Aorta (tissue), 5 donors: ENCODE data around the gene PGD. TPM values are rescaled to one million over a fixed set of nuclear protein-coding genes. Genes with fewer than 3 reads are reported as not detected.
"Not testable (repeated sequence)": the region's sequence is repeated elsewhere in the genome, so short reads cannot be mapped to it uniquely, and the experiment has no call there.

Source experiments
- ATAC-seq: fragments of 200-7000 bp; cut with Tn5 transposase; one replicate; pipeline ENCODE4 v1.9.1; 2022; ENCODE audit warnings: moderate library complexity; ENCODE audit not compliant: low FRiP score
- DNase-seq, 2 donors: peaks; one replicate each; pipeline ENCODE4 v3.0.0-alpha.2; 2020
- H3K27ac ChIP-seq, 2 donors: one replicate each; pipeline ENCODE4 v1.5.1; 2013; ENCODE audit warnings: low read length in 2 of 2, mild to moderate bottlenecking in 2 of 2, moderate library complexity in 2 of 2, control low read depth in 1 of 2, inconsistent platforms in 1 of 2, low read depth in 1 of 2
- H3K27me3 ChIP-seq, 2 donors: one replicate each; pipeline ENCODE4 v1.6.1; 2013; ENCODE audit warnings: control low read depth in 1 of 2, low read length in 1 of 2, mild to moderate bottlenecking in 1 of 2, moderate library complexity in 1 of 2; ENCODE audit not compliant: insufficient read depth in 2 of 2, control insufficient read depth in 1 of 2
- H3K36me3 ChIP-seq, 2 donors: one replicate each; pipeline ENCODE4 v1.6.1; 2013; ENCODE audit warnings: control low read depth in 1 of 2, low read length in 1 of 2, mild to moderate bottlenecking in 1 of 2; ENCODE audit not compliant: insufficient read depth in 2 of 2, control insufficient read depth in 1 of 2
- H3K4me1 ChIP-seq, 2 donors: one replicate each; pipeline ENCODE4 v1.6.1; 2013; ENCODE audit warnings: low read length in 2 of 2, control low read depth in 1 of 2, mild to moderate bottlenecking in 1 of 2, moderate library complexity in 1 of 2; ENCODE audit not compliant: insufficient read depth in 2 of 2, control insufficient read depth in 1 of 2
- H3K4me3 ChIP-seq, 2 donors: one replicate each; pipeline ENCODE4 v1.5.1; 2013; ENCODE audit warnings: low read length in 2 of 2, control low read depth in 1 of 2, mild to moderate bottlenecking in 1 of 2
- H3K9me3 ChIP-seq: one replicate; pipeline ENCODE4 v1.6.1; 2013; ENCODE audit warnings: mild to moderate bottlenecking, low read length; ENCODE audit not compliant: control insufficient read depth
- WGBS, 2 donors: extraction: QIAGEN DNeasy Blood & Tissue Kit; methylation state at CpG; one replicate each; pipeline ENCODE4 v1.1.7; 2013; 5-methylcytosine and 5-hydroxymethylcytosine counted together
- intact Hi-C, 2 donors: fragments of 100-400 bp; cut with DNase I; formaldehyde crosslinking; loops; one replicate each; pipeline versions ENCODE4 v1.14.2 to v1.15.0; 2022
- polyA plus RNA-seq, 2 donors: library from polyadenylated mRNA; stranded (reverse); fragments of 200-250 nt; gene quantifications; one replicate each; pipeline ENCODE4 v1.2.3, GENCODE V29; 2013
- total RNA-seq, 2 donors: library from RNA; stranded (reverse); fragmentation: NEBNext Ultra II Directional; extraction: Animal tissue kit (Norgen Biotek cat#: 25700); gene quantifications; one replicate each; pipeline ENCODE4 v1.2.1, GENCODE V29; 2021
- donor health status: healthy with polysubstance abuse.
- donor health status: Bipolar disorder and iron deficiency.
- donor health status: DM: no; HTN: no; CAD: no.
- donor health status: DM: no; HTN: no; CAD: no.
- donor health status: DM: yes; HTN: yes; CAD: no.

Gene PGD
- total and polyA plus RNA-seq, 4 donors: 28.7 to 80.8 (median 46.7) TPM

GRCh38 chr1:10425826-10426534 is 27.1 kb downstream of the PGD start:
- not testable (repeated sequence) for H3K9me3 ChIP-seq, H3K27me3 ChIP-seq, H3K36me3 ChIP-seq, ATAC-seq, H3K4me1 ChIP-seq, DNase-seq, H3K27ac ChIP-seq, H3K4me3 ChIP-seq
- WGBS, 2 donors: 83 to 85% methylated on average over 21 of the region's 21 CpGs
- intact Hi-C loops: loop anchor here in 1 of 2 donors (10.0 kb wide), 1 partner anchor 481 kb away; the partner anchor contains the start of genes LZIC and NMNAT1

GRCh38 chr1:10426535-10426848 is 27.6 kb downstream of the PGD start:
- WGBS, 2 donors: 92 to 96% methylated on average over 12 to 21 of the region's 21 CpGs
- intact Hi-C loops: loop anchor here in 1 of 2 donors (10.0 kb wide), 1 partner anchor 482 kb away; the partner anchor contains the start of genes LZIC and NMNAT1

DNA sequence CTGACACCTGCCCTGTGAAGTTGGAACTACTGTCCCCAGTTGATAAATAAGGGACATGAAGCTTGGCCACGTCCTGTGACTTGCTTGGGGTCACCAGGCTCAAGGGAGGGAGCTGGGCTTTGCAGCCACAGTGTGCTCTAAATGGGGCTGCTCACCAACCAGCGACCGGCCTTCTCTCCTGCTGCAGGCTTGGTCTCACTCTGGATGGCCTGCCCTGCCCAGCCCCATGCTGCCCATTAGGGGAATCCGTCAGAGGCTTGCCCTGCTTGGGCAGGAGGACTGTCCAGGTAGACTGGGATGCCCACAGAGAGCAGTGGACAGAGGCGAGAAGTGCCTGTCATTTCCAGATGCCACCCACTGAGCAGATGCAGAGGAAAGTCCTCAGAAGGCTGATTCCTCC is 30.1 kb downstream of the PGD start:
- Histone ChIP-seq H3K4me3 (no peak overlapping the region), H3K9me3 (no peaks in the 10 kb centered on the region), H3K27me3 (no peaks in the 10 kb centered on the region), H3K4me1 (no peaks in the 10 kb centered on the region), H3K27ac (no peak overlapping the region), H3K36me3 (no peaks in the 10 kb centered on the region)
- no peak for ATAC-seq
- intact Hi-C loops: loop anchor here (1.0 to 10.0 kb wide), 2 partner anchors 52 to 484 kb away; partner anchors contain the start of genes LZIC (in 1 of the 2) and NMNAT1 (in 1 of the 2)
- no peak for DNase-seq
- 82 to 85% methylated on average over 5 of the region's 5 CpGs for WGBS, 2 donors

More at GRCh38 chr1:10426535-10426848, 27.6 kb downstream of the PGD start:
- H3K27me3 ChIP-seq, H3K9me3 ChIP-seq, H3K36me3 ChIP-seq, H3K4me3 ChIP-seq, H3K4me1 ChIP-seq, DNase-seq, H3K27ac ChIP-seq, ATAC-seq: not testable (repeated sequence)

DNA sequence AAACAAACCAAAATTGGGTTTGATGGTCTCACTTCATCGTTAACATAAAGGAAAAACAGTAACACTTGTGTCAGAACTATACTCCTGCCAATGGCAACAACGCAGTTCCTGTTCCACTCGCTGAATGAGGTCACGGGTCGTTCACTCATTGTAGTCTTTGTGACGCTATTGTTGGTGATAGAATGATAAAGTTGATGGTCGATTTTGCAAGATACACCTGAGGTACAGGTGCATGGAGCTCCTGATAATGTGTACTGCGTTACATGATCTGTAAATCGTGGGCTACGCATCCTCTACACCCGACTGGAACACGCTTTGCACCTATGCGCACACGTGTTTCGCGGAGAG is 31.0 kb downstream of the PGD start:
- H3K4me1 ChIP-seq: no peaks in the 10 kb centered on the region
- WGBS, 2 donors: 3 to 4% methylated on average over 16 of the region's 16 CpGs
- no peak for ATAC-seq
- H3K9me3 ChIP-seq: no peaks in the 10 kb centered on the region
- H3K27ac ChIP-seq: no peak overlapping the region
- H3K4me3 ChIP-seq: no peak overlapping the region
- H3K27me3 ChIP-seq: no peaks in the 10 kb centered on the region
- intact Hi-C loops: loop anchor here (1.0 to 10.0 kb wide), 6 partner anchors 32 to 485 kb away; partner anchors contain the start of genes DFFA (in 1 of the 2), LZIC (in 1 of the 2), NMNAT1 (in 1 of the 2) and PEX14 (in 1 of the 2)
- peak in 1 of 2 donors; percentile 58 for DNase-seq
- no peaks in the 10 kb centered on the region for H3K36me3 ChIP-seq

DNA sequence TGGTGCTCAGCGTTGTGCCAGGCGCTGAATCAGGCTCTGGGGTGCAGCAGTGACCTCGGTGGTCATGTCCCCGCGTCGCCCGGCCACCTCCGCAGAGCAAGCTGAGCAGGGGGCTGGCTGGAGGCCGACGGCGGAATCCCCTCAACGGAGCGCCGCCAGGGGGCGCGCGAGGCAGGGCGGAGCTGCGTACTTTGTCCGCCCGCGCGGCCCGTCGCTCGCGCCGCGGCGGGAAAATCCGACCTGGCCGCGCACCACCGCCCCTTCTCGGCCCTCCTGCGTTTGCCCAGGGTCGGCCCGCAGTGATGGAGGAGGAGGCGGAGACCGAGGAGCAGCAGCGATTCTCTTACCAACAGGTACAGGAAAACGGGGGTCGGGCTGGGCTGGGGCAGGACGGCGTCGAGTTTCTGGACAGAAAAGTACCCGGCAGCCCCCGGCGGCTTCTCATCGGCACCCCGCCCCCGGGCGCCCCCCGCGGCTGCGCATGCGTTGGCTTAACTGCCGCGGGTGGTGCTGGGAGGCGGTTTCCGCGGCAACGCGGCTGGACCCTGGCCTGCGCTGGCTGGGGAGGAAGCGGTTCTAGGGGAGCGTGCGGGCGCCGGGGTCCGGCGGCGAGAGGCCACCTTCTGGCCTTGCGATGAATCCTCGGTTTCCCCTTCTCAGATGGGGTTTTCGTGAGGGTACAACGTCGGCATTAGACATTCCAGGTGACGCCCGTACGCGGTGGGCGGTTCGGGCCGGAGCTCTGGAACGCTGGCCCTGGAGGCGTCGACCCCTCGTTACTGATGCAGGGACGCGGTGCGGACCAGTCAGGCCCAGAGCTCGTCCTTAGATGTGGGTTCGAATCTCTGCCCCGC is 31.6 kb downstream of the PGD start, which contains the start of gene CENPS:
Gene CENPS (plus strand): TSS at position 218 of the 854 bp plus-strand sequence. CDS start 85 bp downstream, at position 303.
- Histone ChIP-seq H3K27me3 (no peaks in the 10 kb centered on the region), H3K36me3 (no peaks in the 10 kb centered on the region), H3K27ac (no peak within 1 kb of the TSS), H3K4me3 (peak within 1 kb of the TSS; percentile 38 to 46), H3K9me3 (no peaks in the 10 kb centered on the region), H3K4me1 (no peaks in the 10 kb centered on the region)
- 0% methylated on average over 63 to 95 of the region's 95 CpGs for WGBS, 2 donors
- peak; percentile 99 for ATAC-seq
- intact Hi-C loops: loop anchor here (1.0 to 5.0 kb wide), 5 partner anchors 32 to 436 kb away; partner anchors contain the start of genes DFFA (in 1 of the 2) and PEX14 (in 1 of the 2)
- peak; percentile 96 to 98 for DNase-seq

- H3K9me3 ChIP-seq: no peaks in the 10 kb centered on the region
- H3K4me1 ChIP-seq: no peaks in the 10 kb centered on the region
- no peak for DNase-seq
- no peaks in the 10 kb centered on the region for H3K27me3 ChIP-seq
- WGBS, 2 donors: 24% methylated on average over 30 of the region's 30 CpGs
- intact Hi-C loops: loop anchor here (2.0 to 5.0 kb wide), 3 partner anchors 41 to 436 kb away; partner anchors contain the start of genes DFFA (in 1 of the 2) and PEX14 (in 1 of the 2)
- no peaks in the 10 kb centered on the region for H3K36me3 ChIP-seq
- ATAC-seq: no peak
- H3K4me3 ChIP-seq: peak overlapping the region; percentile 38 to 46
- H3K27ac ChIP-seq: no peak overlapping the region
These were observed 32.3 kb downstream of the PGD start for GRCh38 chr1:10431070-10431730.

DNA sequence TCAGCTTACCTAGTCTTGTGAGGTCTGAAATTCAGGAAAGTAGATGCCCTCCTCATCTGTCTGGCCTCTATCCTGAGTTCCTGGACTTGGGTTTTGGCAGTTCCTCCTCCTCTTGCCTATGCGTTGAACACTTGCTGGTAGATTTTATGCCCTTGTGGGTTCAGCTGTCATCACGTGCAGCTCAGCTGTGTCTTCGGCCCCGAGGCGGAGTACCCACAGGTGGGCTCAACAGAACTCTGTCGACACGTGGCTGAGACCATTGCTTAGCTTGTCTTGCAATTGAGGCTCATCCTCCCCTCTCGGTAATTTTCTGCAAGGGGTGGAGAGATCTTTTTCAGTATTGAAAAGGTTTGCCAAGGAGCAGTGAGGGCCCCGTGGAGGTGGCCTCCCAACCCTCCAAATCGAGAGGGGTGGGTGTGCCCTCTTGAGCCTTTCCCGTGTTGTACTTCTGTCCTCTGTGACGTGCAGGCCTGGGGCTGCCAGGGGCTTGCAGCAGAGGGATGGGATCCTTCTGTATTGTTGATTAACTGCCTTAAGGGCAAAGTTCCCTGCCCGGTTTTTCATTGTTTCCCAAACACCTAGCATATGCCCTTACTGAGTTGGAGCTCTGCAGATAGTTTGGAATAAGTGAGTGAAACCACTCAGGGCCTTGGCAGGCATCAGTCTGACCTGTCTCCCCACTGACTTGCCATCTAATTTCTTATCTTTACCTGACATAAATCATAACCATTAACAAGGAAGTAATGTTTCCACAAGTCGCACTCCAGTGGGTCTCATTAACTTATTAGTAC is 34.2 kb downstream of the PGD start:
- 80 to 81% methylated on average over 14 of the region's 14 CpGs for WGBS, 2 donors
- no peak overlapping the region for H3K4me3 ChIP-seq
- H3K27ac ChIP-seq: no peak overlapping the region
- intact Hi-C loops: loop anchor here (5.0 kb wide), 2 partner anchors 39 to 59 kb away; partner anchors contain the start of genes DFFA (in 1 of the 2) and PEX14 (in 1 of the 2)
- ATAC-seq: no peak
- H3K4me1 ChIP-seq: no peaks in the 10 kb centered on the region
- no peak for DNase-seq
- H3K27me3 ChIP-seq: no peaks in the 10 kb centered on the region
- H3K9me3 ChIP-seq: no peaks in the 10 kb centered on the region
- no peaks in the 10 kb centered on the region for H3K36me3 ChIP-seq
